Cardiac fibroblast (primary cell): ENCODE results near the gene UNC45A.

Source experiments
- DNase-seq, 2 donors: peaks; one replicate each; pipeline versions ENCODE4 v3.0.0 to v3.0.0-alpha.2; 2010; ENCODE audit warnings: low read depth in 2 of 2
- H3K4me3 ChIP-seq, 2 donors: replicated peaks in 1 of 2; 1 replicate in 1 of 2; 2 replicates in 1 of 2; pipeline ENCODE4 v1.5.1; 2011; ENCODE audit warnings: low read depth in 2 of 2, low read length in 2 of 2, mild to moderate bottlenecking in 2 of 2, moderate library complexity in 1 of 2
- CTCF ChIP-seq: IDR thresholded peaks from one replicate; pipeline ENCODE4 v1.5.1; 2011; ENCODE audit warnings: low read depth, mild to moderate bottlenecking, low read length, inconsistent platforms

The UNC45A gene

GRCh38 chr15:90986790-90987507, 51.9 kb downstream of the UNC45A start:
- TF ChIP-seq CTCF, result no peak
- DNase-seq, result no peak
- no peak overlapping the region for H3K4me3 ChIP-seq

DNA sequence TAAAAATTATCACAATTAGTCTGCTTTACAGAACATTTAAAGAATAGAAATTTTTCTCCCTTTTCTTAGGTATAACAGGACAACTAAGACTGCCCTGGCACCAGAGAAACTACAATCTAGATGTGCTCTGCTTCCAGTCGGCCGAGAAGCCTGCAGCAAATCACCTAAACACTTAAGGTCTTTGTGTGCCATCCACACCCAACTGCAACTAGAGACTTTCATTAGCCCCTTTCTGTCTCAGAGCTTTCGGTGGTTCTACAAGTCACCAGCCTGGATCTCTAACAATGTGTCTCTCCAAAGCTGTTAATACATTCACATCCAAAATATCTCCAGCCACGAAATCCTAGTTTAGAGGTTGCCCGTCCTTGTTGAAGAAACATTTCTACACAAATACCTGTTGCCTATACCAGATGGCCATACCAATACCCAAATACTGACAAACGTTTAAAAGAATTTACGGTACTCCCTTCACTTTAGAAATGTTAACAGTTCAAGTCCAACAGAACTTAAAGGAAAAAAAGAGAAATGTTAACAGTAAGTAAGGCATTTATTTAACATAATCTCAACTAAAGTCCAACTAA, 52.6 kb downstream of the UNC45A start:
- no peak for DNase-seq
- no peak for TF ChIP-seq CTCF
- no peak overlapping the region for H3K4me3 ChIP-seq

DNA sequence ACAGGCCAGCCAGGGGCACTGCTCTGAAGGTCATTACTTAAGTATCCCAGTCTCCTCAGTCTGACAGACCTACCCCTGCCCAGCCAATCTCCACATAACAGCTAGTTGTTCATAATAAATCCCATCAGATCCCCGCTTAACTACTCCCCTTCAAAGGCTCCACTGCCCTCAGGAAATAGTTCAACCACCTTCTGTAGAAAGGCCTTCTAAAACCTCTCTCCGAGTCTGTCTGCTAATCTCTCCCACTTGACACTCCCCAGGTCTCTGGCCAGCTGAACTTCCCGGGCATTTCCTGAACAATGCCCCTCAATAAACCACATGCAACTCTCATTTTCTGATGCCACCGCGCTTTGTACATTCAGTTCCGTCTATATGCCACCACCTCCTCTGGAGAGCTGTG, 53.2 kb downstream of the UNC45A start:
- TF ChIP-seq CTCF, result no peak
- no peak for DNase-seq
- H3K4me3 ChIP-seq, result no peak overlapping the region

DNA sequence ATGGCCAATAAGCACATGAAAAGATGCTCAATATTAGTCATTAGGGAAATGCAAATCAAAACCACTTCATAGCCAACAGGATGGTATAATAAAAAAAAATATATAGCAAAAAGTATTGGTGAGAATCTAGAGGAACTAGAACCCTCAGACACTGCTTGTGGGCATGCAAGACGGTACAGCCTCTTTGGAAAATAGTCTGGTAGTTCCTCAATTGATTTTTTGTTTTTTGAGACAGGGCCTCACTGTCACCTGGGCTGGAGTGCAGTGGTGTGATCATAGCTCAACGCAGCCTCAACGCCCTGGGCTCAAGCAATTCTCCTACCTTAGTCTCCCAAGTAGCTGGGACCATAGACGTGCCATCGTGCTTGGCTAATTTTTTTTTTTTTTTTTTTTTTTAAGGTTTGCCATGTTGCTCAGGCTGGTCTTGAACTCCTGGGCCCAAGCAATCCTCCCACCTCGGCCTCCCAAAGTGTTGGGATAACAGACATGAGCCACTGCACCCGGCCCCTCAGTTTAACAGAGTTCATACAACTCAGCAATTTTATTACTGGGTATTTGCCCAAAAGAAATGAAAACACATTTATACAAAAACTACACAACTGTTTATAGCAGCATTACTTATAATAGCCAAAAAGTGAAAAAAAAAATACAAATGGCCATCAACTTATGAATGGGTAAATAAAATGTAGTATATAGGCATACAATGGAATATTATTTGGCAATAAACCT, 54.1 kb downstream of the UNC45A start:
- H3K4me3 ChIP-seq, result no peak overlapping the region
- no peak for TF ChIP-seq CTCF
- DNase-seq, result no peak

DNA sequence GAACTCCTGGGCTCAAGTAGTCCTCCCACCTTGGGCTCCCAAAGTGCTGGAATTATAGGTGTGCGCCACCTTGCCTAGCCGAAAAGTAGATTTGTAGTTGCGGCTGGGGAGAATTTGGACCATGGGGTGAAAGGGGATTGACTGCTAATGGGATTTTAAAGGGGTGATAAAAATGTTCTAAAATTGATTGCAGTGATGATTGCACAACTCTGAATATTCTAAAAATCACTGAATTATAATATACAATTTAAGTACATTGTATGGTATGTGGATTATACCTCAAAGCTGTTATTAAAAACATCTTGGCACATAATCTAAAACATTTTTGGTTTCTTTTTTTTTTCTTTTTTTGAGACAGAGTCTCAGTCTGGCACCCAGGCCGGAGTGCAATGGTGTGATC, 55.4 kb downstream of the UNC45A start:
- no peak for TF ChIP-seq CTCF
- no peak for DNase-seq
- H3K4me3 ChIP-seq, result no peak overlapping the region

DNA sequence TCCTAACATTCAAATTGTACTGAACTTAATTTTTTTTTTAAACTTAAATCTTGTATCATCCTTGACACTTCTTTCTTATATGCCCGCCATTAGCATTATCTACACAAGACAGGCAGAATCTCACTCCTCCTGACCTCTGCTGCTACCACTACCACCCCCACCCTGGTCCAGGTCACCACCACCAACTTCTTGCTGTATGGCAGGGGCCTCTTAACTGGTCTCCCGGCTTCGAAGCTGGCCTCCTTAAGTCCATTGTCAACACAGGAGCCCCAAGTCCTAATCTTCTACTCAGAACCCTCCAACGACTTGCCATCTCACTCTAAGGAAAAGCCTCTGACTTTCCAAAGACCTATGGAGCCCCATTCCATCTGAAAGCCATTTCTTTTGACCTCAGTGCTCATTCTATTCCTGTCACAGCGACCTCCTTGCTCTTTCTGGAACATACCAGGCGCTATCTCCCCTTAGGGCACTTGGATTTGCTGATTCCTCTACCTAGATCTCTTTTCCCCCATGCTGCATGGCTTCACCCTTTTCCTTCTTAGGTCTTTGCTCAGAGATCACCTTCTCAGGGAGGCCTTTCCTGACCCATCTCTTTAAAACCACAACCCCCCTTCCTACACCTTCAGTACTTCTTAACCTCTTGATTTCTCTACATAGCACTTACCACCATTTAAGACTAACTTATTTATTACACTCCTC, 56.7 kb downstream of the UNC45A start:
- no peak for DNase-seq
- no peak for TF ChIP-seq CTCF
- H3K4me3 ChIP-seq, result no peak overlapping the region
